ENCODE data around the gene SUCLA2. TPM values are rescaled to one million over a fixed set of nuclear protein-coding genes. Genes with fewer than 3 reads are reported as not detected.
"Not testable (repeated sequence)": the region's sequence is repeated elsewhere in the genome, so short reads cannot be mapped to it uniquely, and the experiment has no call there.

SUCLA2 gene
- total and polyA plus RNA-seq, 2 experiments from 2014 or later: 56.9 to 60.6 TPM

- Histone ChIP-seq H3K27me3 (no peaks in the 10 kb centered on the region), H3K27ac (no peak overlapping the region), H3K4me2 (no peak overlapping the region), H3K4me3 (no peak overlapping the region), H3K9me2 (replicated peaks; ENCODE audit: insufficient read depth) (no peaks in the 10 kb centered on the region), H3K79me2 (no peaks in the 10 kb centered on the region), H4K20me1 (ENCODE audit: insufficient read depth, poor library complexity, severe bottlenecking) (no peaks in the 10 kb centered on the region), H3K9me3 (ENCODE audit: low read depth) (no peaks in the 10 kb centered on the region), H3K4me1 (ENCODE audit: insufficient read depth) (no peaks in the 10 kb centered on the region), H2AFZ (no peak overlapping the region), H3K36me3 (replicated peaks; ENCODE audit: insufficient read depth, low read depth) (no peaks in the 10 kb centered on the region)
- TF ChIP-seq EZH2phosphoT487 (IDR thresholded peaks at IDR 0.05; ENCODE audit: low read depth, severe bottlenecking, unreplicated experiment) (no peak), EZH2 (IDR thresholded peaks at IDR 0.05; ENCODE audit: borderline replicate concordance) (no peak)
- TF ChIP-seq, protein P1, sequence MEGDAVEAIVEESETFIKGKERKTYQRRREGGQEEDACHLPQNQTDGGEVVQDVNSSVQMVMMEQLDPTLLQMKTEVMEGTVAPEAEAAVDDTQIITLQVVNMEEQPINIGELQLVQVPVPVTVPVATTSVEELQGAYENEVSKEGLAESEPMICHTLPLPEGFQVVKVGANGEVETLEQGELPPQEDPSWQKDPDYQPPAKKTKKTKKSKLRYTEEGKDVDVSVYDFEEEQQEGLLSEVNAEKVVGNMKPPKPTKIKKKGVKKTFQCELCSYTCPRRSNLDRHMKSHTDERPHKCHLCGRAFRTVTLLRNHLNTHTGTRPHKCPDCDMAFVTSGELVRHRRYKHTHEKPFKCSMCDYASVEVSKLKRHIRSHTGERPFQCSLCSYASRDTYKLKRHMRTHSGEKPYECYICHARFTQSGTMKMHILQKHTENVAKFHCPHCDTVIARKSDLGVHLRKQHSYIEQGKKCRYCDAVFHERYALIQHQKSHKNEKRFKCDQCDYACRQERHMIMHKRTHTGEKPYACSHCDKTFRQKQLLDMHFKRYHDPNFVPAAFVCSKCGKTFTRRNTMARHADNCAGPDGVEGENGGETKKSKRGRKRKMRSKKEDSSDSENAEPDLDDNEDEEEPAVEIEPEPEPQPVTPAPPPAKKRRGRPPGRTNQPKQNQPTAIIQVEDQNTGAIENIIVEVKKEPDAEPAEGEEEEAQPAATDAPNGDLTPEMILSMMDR (IDR thresholded peaks at IDR 0.05; ENCODE audit: poor library complexity): no peak
- DNase-seq (ENCODE audit: low spot score): no peak
- 86% methylated on average over 2 of the region's 2 CpGs for WGBS (ENCODE audit: low lambda C conversion rate, missing lambda C conversion rate)
Observed at GRCh38 chr13:47949799-47950198, 51.3 kb downstream of the SUCLA2 start.

DNA sequence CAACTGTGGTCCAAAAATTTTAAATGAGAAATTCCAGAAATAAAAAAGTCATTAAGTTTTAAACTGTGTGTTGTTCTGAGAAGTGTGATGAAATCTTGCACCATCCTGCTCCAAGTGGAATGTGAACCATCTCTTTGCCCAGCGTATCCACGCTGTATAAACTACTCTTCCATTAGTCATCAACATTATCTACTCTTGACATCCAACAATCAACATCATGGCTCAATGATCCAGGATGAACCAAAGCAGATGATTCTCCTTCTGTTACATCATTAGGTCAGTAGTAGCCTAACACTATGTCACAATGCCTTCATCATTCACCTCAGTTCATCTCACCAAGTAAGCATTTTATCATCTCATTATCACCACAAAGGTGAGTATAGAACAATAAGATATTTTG lies 55.3 kb downstream of the SUCLA2 start:
- H3K36me3 ChIP-seq (replicated peaks; ENCODE audit: insufficient read depth, low read depth): no peaks in the 10 kb centered on the region
- peak; percentile 26 for DNase-seq (ENCODE audit: low spot score)

GRCh38 chr13:47945146-47945545 lies 55.9 kb downstream of the SUCLA2 start:
- H2AFZ ChIP-seq; H3K4me1 ChIP-seq (ENCODE audit: insufficient read depth); H3K79me2 ChIP-seq; H3K36me3 ChIP-seq (replicated peaks; ENCODE audit: insufficient read depth, low read depth); H4K20me1 ChIP-seq (ENCODE audit: insufficient read depth, poor library complexity, severe bottlenecking); H3K9me2 ChIP-seq (replicated peaks; ENCODE audit: insufficient read depth); H3K9me3 ChIP-seq (ENCODE audit: low read depth); DNase-seq (ENCODE audit: low spot score); H3K4me3 ChIP-seq; H3K27me3 ChIP-seq; H3K27ac ChIP-seq; H3K4me2 ChIP-seq: not testable (repeated sequence)
- 100% methylated on average over 3 of the region's 4 CpGs for WGBS (ENCODE audit: low lambda C conversion rate, missing lambda C conversion rate)

More for the DNA sequence above, 55.3 kb downstream of the SUCLA2 start:
- Histone ChIP-seq H3K27me3 (no peaks in the 10 kb centered on the region), H4K20me1 (ENCODE audit: insufficient read depth, poor library complexity, severe bottlenecking) (no peaks in the 10 kb centered on the region), H3K9me3 (ENCODE audit: low read depth) (no peaks in the 10 kb centered on the region), H2AFZ (no peak overlapping the region), H3K27ac (no peak overlapping the region), H3K4me1 (ENCODE audit: insufficient read depth) (no peaks in the 10 kb centered on the region), H3K79me2 (no peaks in the 10 kb centered on the region), H3K9me2 (replicated peaks; ENCODE audit: insufficient read depth) (no peaks in the 10 kb centered on the region), H3K4me3 (no peak overlapping the region), H3K4me2 (no peak overlapping the region)
- WGBS (ENCODE audit: low lambda C conversion rate, missing lambda C conversion rate): 80% methylated on average over 2 of the region's 2 CpGs
- TF ChIP-seq EZH2phosphoT487 (IDR thresholded peaks at IDR 0.05; ENCODE audit: low read depth, severe bottlenecking, unreplicated experiment) (no peak), EZH2 (IDR thresholded peaks at IDR 0.05; ENCODE audit: borderline replicate concordance) (no peak)
- TF ChIP-seq, protein P1 (IDR thresholded peaks at IDR 0.05; ENCODE audit: poor library complexity): no peak

DNA sequence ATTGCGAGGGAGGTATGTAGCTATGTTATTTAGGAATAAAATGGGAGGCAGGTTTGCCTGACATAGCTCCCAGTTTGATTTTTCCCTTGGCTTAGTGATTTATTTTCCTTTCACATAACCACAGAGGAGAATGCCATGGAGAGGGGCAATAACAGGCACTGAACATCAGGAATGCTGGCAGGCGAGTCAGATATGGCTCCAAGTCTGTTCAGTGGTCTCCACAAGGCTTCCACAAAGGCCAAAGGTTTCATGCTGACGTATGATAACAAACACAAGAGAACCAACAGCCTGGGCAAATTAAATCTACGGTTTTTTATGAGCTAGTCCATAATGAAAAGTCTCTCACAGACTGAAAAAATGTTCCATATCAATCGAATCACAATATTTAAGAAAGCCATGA lies 66.7 kb downstream of the SUCLA2 start:
- H2AFZ ChIP-seq: no peak overlapping the region
- H3K4me2 ChIP-seq: no peak overlapping the region
- no peaks in the 10 kb centered on the region for H3K9me3 ChIP-seq (ENCODE audit: low read depth)
- no peaks in the 10 kb centered on the region for H3K27me3 ChIP-seq
- whole genome bisulfite sequencing (ENCODE audit: low lambda C conversion rate, missing lambda C conversion rate): 89% methylated on average over 5 of the region's 5 CpGs
- no peaks in the 10 kb centered on the region for H4K20me1 ChIP-seq (ENCODE audit: insufficient read depth, poor library complexity, severe bottlenecking)
- no peaks in the 10 kb centered on the region for H3K79me2 ChIP-seq
- no peak overlapping the region for H3K27ac ChIP-seq
- no peak for DNase-seq (ENCODE audit: low spot score)
- H3K4me3 ChIP-seq: no peak overlapping the region
- TF ChIP-seq, protein P1 (IDR thresholded peaks at IDR 0.05; ENCODE audit: poor library complexity): no peak
- no peak for TF ChIP-seq EZH2phosphoT487 (IDR thresholded peaks at IDR 0.05; ENCODE audit: low read depth, severe bottlenecking, unreplicated experiment)
- TF ChIP-seq EZH2 (IDR thresholded peaks at IDR 0.05; ENCODE audit: borderline replicate concordance): no peak
- no peaks in the 10 kb centered on the region for H3K9me2 ChIP-seq (replicated peaks; ENCODE audit: insufficient read depth)
- no peaks in the 10 kb centered on the region for H3K36me3 ChIP-seq (replicated peaks; ENCODE audit: insufficient read depth, low read depth)
- no peaks in the 10 kb centered on the region for H3K4me1 ChIP-seq (ENCODE audit: insufficient read depth)

All from hepatocyte (in vitro differentiated cells).